ENCODE measurements around the gene TEKTIP1.

The TEKTIP1 gene

DNA sequence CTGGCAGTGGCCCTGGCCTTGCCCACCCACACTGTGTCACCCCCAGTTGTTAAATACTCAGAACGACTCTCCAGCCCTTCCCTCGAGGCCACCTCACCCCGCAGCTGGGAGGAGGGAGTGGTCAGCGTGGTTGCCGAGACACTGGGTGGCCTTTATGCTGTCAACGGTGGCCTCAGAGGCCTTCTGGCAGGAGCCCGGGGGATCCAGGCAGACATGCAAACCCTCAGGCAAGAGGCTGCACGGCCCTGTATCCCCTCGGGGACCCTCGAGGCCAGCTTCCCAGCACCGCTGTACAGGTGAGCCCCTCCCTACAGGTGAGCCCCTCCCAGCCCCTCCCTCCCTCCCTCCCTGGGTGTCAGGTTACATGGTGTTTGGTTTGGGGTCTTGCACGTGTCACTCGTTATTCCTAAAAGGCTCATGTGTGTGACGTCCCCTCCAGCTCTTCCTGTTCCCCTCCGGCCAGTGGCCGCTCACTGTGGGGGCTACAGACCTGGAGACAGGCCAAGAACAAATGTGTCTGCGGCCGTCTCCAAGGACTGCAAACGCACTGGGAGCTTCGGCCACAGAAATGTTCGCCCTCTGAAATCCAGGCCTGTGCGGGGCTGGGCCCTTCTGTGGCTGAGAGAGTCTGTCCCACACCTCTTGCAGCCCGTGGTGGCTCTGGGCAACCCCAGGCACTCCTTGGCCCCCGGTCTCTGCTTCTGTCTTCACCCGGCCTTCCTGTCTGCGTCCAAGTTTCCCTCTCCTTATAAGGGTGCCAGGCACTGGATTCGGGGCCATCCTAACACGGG is at the start of gene TEKTIP1:
Gene TEKTIP1 (plus strand): TSS at position 210 of the 791 bp plus-strand sequence. CDS start 4 bp downstream, at position 214.
- DNase-seq (ENCODE audit: low read depth), result no peak

DNA sequence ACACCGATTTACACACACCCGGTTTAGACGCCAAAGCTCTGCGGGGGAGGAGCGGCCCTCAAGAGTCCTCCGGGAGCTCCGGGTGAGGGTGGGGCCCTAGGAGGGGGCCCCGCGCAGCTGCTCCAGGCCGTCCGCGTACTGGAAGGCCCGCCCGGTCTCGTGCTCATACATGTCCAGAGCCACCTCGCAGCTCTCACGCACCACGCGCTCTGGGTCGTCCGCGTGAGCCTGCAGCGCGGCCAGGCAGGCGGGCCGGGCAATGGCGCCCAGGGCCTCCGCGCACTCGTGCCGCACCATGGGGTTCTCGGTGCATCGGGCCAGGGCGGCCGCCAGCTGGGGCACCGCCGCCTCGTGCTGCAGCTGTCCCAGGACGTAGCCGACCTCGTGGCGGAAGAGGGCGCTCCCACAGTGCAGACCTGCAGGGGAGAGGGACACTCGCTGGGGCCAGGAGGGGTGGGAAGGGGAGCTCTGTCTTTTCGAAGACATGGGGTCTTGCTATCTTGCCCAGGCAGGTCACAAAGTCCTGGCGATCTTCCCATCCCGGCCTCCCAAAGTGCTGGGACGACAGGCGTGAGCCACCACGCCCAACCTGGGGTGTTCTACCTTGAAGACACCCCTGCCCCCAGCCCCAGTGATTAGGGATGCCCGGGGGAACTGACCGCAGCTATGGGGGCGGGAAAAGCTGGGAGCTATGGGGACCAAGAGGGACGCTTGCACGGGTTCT is 47.4 kb upstream of the TEKTIP1 start:
- no peak for DNase-seq (ENCODE audit: low read depth)

GRCh38 chr19:3492131-3492839 is 46.7 kb upstream of the TEKTIP1 start:
- no peak for DNase-seq (ENCODE audit: low read depth)

DNA sequence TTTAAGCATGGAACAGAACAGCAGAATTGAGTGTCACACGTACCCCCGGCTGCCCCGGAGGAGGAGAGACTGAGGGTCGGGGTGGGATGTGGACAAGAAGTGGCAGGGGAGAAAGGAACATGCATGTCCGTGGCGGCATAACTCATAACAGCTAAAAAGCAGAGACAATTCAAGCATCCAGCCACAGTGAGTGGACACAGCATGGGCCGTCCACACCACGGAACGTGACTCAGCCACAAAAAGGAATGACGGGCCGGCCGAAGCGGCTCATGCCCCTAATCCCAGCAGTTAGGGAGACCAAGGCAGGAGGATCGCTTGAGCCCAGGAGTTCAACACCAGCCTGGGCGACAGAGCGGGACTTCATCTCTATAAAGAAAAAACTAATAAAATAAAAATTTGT is 46.1 kb upstream of the TEKTIP1 start:
- no peak for DNase-seq (ENCODE audit: low read depth)

DNA sequence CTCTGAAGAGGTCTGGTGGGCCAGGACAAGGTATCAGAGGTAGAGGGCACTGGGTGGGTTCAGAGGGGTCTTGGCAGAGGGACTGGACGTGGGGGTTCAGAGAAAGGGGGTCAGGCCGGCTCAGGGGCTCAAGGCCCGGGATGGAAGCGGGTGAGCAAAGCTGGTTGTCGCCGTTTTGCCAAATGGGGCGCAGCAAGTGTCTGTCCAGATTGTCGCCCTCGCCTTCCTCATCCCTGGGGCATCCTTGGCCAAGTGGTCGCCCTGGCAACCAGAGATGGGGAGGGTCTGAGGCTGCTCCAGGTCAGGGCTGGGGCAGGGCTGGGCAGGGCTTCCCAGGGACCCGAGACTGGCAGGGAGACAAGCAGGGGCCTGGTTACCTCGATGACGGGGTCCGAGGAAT is 45.3 kb upstream of the TEKTIP1 start:
- no peak for DNase-seq (ENCODE audit: low read depth)

DNA sequence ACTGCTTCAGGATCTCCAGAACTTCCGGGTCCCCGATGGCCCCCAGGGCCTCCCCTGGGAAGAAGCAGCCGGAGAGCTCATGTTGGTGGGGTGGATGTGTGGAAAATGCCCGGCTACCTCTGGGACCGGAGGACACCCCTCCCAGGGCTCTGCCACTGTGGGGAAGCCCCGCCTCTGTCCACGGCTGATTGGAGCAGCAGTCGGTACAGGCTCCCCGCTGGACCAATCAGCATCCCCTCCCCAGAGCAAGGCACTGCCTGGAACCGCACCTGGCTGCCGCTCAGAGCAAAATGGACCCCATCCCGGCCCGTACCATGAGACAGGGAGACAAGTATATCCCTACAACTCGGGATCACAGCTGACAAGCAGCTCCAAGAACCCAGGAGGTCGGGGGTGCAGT is 44.9 kb upstream of the TEKTIP1 start:
- no peak for DNase-seq (ENCODE audit: low read depth)

GRCh38 chr19:3494559-3494958 is 44.4 kb upstream of the TEKTIP1 start:
- no peak for DNase-seq (ENCODE audit: low read depth)

GRCh38 chr19:3496392-3497273 is 42.3 kb upstream of the TEKTIP1 start:
- no peak for DNase-seq (ENCODE audit: low read depth)

DNA sequence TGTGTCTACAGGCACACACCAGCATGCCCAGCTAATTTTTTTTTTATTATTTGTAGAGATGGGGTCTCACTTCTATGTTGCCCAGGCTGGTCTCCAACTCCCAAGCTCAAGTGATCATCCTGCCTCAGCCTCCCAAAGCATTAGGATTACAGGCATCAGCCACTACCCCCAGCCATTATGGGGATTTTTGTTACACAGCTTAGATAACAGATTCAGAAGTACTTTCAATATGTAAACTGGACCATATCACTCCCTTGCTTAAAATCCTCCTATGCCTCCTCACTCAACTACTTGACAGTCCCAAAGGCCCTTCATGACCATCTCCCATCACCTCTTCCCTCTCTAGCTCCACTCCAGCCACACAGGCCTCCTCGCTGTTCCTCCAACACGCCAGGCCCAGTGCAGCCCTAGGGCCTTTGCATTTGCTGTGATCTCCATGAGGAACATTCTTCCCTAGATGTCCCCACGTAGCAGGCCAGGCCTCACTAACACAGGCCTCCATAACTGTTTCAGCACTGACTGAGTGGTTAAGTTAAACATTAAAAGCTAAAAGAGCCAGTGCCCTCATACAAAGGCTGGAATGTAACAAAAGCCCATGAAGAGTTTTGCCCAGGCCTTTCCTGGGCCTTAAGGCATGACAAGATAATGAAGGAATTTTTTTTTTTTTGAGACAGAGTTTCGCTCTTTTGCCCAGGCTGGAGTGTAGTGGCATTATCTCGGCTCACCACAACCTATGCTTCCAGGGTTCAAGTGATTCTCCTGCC is 41.0 kb upstream of the TEKTIP1 start:
- DNase-seq (ENCODE audit: low read depth), result no peak

GRCh38 chr19:3499738-3500428 is 39.1 kb upstream of the TEKTIP1 start:
- DNase-seq (ENCODE audit: low read depth), result no peak

- peak; percentile 94 for DNase-seq (ENCODE audit: low read depth)
These were observed 38.4 kb upstream of the TEKTIP1 start, which contains the start of gene DOHH for GRCh38 chr19:3500429-3501101. Gene DOHH (minus strand): TSS chr19:3500674. CDS start chr19:3496814, 3,860 bp downstream.

GRCh38 chr19:3501780-3502179 is 37.2 kb upstream of the TEKTIP1 start:
- no peak for DNase-seq (ENCODE audit: low read depth)

DNA sequence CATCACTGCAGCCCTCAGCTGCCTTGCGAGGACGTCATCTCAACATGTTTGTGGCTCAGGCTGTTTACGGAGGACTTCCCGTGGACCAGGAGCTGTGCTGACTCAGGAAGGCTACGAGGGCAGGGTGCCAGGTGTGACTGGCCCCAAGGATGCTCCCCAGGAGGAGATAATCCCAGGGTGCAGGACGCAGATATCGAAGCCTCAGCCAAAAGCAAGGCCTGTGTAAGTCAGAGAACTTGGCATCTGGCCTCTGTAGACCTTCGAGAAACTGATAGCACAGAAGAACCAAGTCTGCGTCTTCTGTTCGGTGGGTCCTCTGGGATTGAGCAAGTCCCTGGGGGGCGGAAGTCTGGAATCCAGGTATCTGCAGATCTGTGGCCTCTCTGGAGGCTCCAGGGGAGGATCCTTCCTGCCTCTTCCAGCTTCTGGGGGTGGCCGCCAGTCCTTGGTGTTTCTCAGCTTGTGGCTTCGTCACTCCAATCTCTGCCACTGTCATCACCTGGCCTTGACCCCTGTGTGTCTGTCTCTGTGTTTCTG is 35.9 kb upstream of the TEKTIP1 start:
- no peak for DNase-seq (ENCODE audit: low read depth)

GRCh38 chr19:3504735-3505134 is 34.2 kb upstream of the TEKTIP1 start:
- no peak for DNase-seq (ENCODE audit: low read depth)

- peak; percentile 98 for DNase-seq (ENCODE audit: low read depth)
These were observed 33.2 kb upstream of the TEKTIP1 start, which contains the start of gene FZR1 for GRCh38 chr19:3505598-3506383. Gene FZR1 (plus strand): TSS chr19:3506311. CDS start chr19:3522990, 16,679 bp downstream.

- no peak for DNase-seq (ENCODE audit: low read depth)
These were observed 32.3 kb upstream of the TEKTIP1 start for GRCh38 chr19:3506384-3507340.

Measured in fibroblast of gingiva (primary cell).